Activated CD4-positive, alpha-beta T cell treated with anti-CD3 and anti-CD28 coated beads, Interleukin-10, Interleukin-2, amounts not matched to agents 100 ng/mL and 50 ng/mL, durations not matched to agents 16 hours and 8 hours (primary cell): ENCODE data around the gene VAPA.

ENCODE experiments used
- DNase-seq: peaks from one replicate; pipeline ENCODE4 v3.0.0-alpha.2; 2020

The VAPA gene

DNA sequence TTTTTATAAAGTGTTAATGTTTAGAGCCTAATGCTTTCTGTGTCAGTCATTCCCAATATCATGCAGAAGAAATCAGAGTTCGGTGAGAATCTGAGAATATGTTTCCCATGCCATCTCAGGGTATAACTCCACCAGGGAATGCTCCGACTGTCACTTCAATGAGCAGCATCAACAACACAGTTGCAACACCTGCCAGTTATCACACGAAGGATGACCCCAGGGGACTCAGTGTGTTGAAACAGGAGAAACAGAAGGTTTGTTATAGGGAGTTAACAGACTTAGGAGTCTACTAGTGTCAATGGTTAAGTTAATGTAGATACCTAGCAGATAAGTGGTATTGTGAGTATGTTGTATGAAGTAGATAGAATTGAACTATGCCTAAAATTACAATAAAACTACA is 31.0 kb downstream of the VAPA start:
- DNase-seq: no peak

GRCh38 chr18:9946831-9947230 is 33.0 kb downstream of the VAPA start:
- no peak for DNase-seq

- no peak for DNase-seq
Measured at GRCh38 chr18:9947248-9947647, 33.4 kb downstream of the VAPA start.

GRCh38 chr18:9949315-9949714 is 35.5 kb downstream of the VAPA start:
- no peak for DNase-seq

- DNase-seq: no peak
Measured at GRCh38 chr18:9949861-9950260, 36.0 kb downstream of the VAPA start.

GRCh38 chr18:9950289-9951016 is 36.6 kb downstream of the VAPA start:
- no peak for DNase-seq

DNA sequence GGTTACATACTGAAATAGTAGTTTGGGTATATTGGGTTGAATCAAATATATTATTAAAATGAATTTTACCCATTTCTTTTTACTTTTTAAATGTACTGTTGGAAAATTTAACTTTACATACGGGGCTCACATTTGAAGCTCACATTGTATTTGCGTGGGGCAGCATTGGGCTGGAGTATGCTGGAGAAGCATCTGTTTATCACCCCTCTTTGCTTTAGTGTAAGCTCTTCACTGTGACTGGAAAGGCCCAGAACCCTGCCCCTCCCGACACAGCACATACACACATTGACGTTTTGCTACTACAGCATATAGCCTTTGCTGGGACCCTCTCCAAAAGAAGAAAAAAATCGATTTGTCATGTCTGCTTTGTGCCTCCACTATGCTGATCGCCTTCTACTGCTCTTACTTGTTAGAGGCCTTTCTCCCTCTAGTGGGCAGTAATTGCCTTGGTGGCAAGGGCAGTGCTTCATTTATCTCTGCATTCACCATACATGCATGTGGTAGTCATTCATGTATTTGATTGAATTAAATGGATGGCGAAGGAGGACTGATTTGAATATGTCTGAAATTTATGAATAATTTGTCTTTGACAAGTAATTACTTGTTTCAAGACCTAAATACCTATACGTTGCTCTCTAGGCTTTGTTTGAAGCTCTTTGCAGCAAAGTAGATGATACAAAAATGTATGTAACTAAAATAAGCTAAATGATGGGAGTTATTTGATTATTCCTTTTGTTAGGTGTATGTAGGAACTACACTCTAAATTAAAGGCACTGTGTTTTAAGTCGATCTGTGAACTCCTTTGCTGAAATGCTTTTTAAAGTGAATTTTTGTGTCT is 37.4 kb downstream of the VAPA start:
- DNase-seq: peak; percentile 36

DNA sequence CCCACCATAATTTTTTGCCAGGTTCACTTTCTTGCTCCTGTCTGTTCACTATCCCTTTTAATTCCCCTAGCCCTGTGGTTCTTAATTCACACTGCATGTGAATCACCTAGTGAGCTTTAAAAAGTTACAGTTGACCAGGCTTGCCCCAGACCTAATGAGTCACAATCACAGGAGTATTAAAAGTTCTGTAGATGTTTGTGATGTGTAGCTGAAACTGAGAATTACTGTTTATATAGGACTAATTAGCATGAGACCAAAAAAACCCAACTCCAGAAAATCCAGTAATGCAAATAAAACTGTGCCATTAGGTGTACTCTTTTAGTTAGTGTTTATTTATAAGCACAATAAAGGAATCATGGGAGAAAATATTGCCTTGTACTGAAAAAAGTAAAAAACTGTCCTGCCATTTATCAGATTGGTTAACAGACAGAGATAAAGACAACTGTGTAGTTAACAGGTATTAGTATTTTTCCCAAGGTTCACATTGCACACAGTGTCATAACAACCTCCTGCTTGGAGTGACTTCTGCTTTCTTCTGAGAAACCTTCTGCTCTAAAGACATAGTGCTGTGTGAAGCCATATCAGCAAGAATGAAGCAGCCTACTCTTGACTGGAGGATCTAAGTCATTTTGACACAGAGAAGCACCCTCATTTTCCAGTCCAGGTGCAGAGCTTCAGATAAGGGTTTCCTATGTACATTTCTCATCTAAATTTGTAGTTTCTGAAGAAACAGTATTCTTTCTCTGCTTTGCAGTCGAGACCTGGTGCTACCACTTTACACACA is 39.0 kb downstream of the VAPA start:
- no peak for DNase-seq

DNA sequence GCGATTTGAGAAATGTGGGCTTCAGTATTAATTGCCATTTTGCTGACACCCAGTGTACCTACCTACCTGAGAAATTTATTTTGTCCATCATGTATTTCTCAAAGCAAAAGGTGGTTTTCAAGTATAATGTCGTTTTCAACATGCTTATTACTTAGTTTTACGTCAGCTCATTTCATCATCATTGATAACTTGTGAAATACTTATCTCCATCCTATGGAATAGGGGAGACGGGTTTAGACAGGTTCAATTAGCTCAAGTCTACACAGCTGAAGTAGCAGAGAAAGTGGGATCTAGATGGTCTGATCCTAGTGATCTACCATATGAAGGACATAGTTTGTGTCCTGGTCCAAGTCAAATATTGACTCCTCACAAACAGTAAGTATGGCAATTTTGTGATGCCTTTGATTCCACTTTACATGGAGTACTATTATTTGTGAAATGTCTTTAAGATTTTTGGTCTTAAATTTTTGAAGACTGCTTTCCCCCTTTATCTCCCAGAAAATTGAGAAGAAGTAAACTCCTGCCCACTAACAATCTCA is 45.1 kb downstream of the VAPA start:
- no peak for DNase-seq

DNA sequence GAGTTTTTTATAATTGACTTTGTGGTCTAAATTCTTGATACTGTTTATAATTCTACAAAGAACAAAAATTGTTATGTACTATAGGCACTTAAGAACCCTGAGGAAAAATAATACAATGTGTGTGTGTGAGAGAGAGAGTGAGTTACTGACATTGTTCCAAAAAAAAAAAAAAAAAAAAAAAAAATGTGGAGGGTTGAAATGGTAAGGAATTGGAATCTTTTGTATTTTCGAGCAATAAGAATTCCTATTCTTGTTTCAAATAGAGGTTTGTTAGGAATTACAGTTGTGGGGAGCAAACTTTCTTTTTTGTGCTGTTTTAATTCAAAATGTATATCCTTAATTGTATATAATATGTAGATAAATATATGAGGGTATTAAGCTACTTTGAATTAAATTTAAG is 45.7 kb downstream of the VAPA start:
- DNase-seq: no peak

- no peak for DNase-seq
Measured at GRCh38 chr18:9960258-9960904, 46.6 kb downstream of the VAPA start.

- no peak for DNase-seq
Measured at GRCh38 chr18:9961041-9961440, 47.2 kb downstream of the VAPA start.

DNA sequence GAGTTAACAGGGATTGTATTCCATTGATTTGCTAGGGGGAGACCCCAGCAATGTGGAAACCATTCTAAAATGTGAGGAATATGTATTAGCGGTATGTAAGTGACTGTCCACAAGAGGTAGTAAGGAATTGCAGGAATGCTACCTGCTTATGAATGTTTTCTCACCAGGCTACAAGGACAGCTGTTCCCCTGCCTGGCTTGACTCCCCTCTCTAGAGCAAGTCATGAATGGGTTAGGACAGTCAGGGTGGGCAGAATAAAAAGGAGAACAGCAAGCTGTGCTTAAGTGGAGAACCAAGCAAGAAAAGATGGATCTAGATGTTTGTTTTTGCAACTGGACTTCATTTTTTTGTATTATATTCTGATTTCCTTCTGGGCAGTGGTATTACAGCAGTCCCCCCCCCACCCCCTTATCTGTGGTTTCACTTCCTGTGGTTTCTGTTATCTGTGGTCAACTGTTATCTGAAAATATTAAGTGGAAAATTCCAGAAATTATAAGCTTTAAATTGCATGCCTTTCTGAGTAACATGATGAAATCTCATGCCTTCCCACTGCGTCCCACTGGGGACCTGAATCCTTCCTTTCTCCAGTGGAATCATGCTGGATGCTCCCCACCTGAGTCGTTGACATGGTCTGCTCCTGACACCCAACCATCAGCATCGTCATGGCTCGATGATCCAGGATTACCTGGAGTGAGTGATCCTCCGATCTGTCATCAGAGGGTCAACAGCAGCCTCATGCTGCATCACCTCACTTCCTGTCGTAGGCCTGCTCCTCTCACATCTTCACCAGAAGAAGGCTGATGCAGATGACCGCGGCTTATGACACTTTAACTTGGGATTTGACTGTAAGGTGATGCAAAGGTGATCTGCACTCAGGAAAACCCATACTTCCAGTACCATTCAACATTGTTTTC is 52.2 kb downstream of the VAPA start:
- DNase-seq: no peak

DNA sequence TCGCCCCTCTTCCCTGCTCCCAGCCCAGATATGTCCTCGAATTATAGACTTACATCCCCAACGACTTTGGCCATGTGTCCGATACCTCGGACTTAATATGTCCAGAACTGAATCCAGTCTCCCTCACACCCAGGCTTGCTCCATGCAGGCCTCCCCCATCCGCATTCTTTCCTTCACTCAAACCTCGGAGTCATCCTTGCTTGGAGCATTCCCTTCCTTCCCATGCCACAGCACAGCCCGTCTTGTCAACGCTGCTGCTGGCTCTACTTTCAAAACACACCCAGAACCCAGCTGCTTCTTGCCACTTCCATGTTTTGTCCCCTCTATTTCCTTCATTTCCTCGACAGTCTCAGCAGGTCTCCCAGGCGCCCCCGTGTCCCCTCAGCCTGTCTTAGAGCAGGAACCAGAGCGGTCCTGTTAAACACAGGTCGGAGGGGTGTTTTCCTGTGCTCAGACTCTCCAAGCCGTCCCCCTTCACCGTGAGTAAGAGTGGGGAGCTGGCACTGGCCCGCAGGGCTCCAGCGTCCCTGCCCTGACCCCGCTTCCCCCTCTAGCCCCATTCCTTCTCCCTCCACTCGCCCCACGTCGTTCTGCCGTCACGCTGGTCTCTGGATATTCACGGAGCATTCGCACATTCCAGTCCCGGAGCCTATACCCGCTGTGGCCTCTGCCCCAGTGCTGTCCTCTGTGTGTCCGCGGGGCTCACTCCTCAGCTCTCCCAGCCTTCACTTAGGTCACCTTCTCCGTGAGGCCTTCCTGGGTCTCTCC is 54.4 kb downstream of the VAPA start:
- no peak for DNase-seq

DNA sequence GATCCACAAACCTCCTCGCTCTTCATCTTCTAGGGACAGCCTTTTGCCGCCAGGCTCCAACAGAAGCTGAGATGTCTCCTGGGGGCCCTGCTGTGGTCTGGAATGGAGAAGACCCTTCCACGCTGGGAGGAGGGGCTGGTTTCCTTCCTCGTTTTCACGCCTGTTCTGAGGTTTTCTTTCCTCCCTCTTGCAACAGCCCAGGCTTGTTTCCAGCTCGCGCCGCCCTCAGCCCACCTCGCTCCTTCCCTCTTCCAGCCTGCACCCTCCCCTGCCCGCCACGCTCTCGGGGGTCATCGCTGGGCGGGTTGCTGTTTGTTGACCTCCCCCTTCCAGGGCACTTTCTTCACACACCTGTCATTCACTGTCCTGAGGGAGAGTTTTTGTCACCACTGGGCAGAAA is 55.4 kb downstream of the VAPA start:
- DNase-seq: no peak

GRCh38 chr18:9971313-9971920 is 57.6 kb downstream of the VAPA start:
- peak; percentile 73 for DNase-seq

GRCh38 chr18:9973470-9973869 is 59.7 kb downstream of the VAPA start:
- no peak for DNase-seq

GRCh38 chr18:9974279-9974915 is 60.6 kb downstream of the VAPA start:
- DNase-seq: no peak

GRCh38 chr18:9975658-9976057 is 61.8 kb downstream of the VAPA start:
- no peak for DNase-seq

DNA sequence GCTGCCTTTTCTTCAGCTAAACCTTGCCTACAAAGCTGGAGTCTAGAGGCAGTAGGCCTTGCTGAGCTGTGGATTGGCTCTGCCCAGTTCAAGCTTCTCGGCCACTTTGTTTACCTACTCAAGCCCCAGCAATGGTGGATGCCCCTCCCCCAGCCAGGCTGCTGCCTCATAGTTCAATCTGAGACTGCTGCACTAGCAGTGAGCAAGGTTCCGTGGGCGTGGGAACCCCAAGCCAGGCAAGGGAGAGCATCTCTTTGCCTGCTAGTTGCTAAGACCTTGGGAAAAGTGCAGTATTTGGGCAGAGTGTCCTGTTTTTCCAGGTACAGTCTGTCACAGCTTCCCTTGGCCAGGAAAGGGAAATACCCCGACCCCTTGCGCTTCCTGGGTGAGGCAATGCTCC is 68.9 kb downstream of the VAPA start:
- DNase-seq: no peak
